Smooth muscle cell (in vitro differentiated cells): ENCODE results near the gene LHX8. TPM values are rescaled to one million over a fixed set of nuclear protein-coding genes. Genes with fewer than 3 reads are reported as not detected.
"Not testable (repeated sequence)": the region's sequence is repeated elsewhere in the genome, so short reads cannot be mapped to it uniquely, and the experiment has no call there.

Experiments
- DNase-seq: peaks from one replicate; lab custom pipeline; 2025; ENCODE audit not compliant: unreplicated experiment; lab: John Stamatoyannopoulos, UW
- H2AFZ ChIP-seq: fragments of 200-600 bp; sonication (generic); 2 replicates; pipeline ENCODE4 v1.6.0; 2016; ENCODE audit warnings: antibody characterized with exemption, low read depth, mild to moderate bottlenecking
- H3F3A ChIP-seq: fragments of 200-600 bp; sonication (generic); 2 replicates; pipeline ENCODE4 v1.6.0; 2017; ENCODE audit warnings: antibody characterized with exemption, low read depth
- H3K27ac ChIP-seq: fragments of 200-600 bp; sonication (generic); 2 replicates; pipeline ENCODE4 v1.5.1; 2016; ENCODE audit warnings: low read depth, mild to moderate bottlenecking
- H3K27me3 ChIP-seq: fragments of 200-600 bp; sonication (generic); 2 replicates; pipeline ENCODE4 v1.6.1; 2016; ENCODE audit warnings: low read depth, mild to moderate bottlenecking
- H3K36me3 ChIP-seq: fragments of 200-600 bp; sonication (generic); 2 replicates; pipeline ENCODE4 v1.5.1; 2016; ENCODE audit warnings: low read depth
- H3K4me1 ChIP-seq: fragments of 200-600 bp; sonication (generic); 2 replicates; pipeline ENCODE4 v1.5.1; 2016; ENCODE audit warnings: low read depth
- H3K4me2 ChIP-seq: fragments of 200-600 bp; sonication (generic); 2 replicates; pipeline ENCODE4 v1.6.0; 2016; ENCODE audit warnings: mild to moderate bottlenecking
- H3K4me3 ChIP-seq: fragments of 200-600 bp; sonication (generic); 2 replicates; pipeline ENCODE4 v1.5.1; 2016; ENCODE audit warnings: mild to moderate bottlenecking
- H3K79me2 ChIP-seq: fragments of 200-600 bp; sonication (generic); 2 replicates; pipeline ENCODE4 v1.6.0; 2016; ENCODE audit warnings: low read depth, mild to moderate bottlenecking
- H3K9ac ChIP-seq: fragments of 200-600 bp; sonication (generic); 2 replicates; pipeline ENCODE4 v1.6.0; 2016; ENCODE audit warnings: low read depth
- H3K9me3 ChIP-seq: fragments of 200-600 bp; sonication (generic); replicated peaks from 2 replicates; pipeline ENCODE4 v1.5.1; 2016; ENCODE audit warnings: low read depth
- H4K20me1 ChIP-seq: fragments of 200-600 bp; sonication (generic); 2 replicates; pipeline ENCODE4 v1.6.0; 2016; ENCODE audit warnings: low read depth
- WGBS: methylation state at CpG from one replicate; pipeline ENCODE4 v1.1.7; 2016; ENCODE audit warnings: low lambda C conversion rate; 5-methylcytosine and 5-hydroxymethylcytosine counted together
- polyA plus RNA-seq: library from polyadenylated mRNA; unstranded; fragments of >200 nt; fragmentation: Nextera tagmentation; extraction: Ambion mirVana; gene quantifications from 2 replicates; pipeline ENCODE4 v1.2.1, GENCODE V29; 2016
- total RNA-seq: library from RNA; depleted of rRNA; stranded (reverse); fragments of >200 nt; gene quantifications from 2 replicates; pipeline ENCODE4 v1.2.3, GENCODE V29; 2014
- TF ChIP-seq, protein P1 (sequence below): fragments of 200-600 bp; sonication (generic); IDR thresholded peaks from 2 replicates; pipeline ENCODE4 v1.5.1; 2017; ENCODE audit warnings: borderline replicate concordance, mild to moderate bottlenecking, antibody characterized with exemption; ENCODE audit not compliant: insufficient read depth, poor library complexity, severe bottlenecking

Gene LHX8
- total and polyA plus RNA-seq, 2 experiments from 2014 or later: not detected

DNA sequence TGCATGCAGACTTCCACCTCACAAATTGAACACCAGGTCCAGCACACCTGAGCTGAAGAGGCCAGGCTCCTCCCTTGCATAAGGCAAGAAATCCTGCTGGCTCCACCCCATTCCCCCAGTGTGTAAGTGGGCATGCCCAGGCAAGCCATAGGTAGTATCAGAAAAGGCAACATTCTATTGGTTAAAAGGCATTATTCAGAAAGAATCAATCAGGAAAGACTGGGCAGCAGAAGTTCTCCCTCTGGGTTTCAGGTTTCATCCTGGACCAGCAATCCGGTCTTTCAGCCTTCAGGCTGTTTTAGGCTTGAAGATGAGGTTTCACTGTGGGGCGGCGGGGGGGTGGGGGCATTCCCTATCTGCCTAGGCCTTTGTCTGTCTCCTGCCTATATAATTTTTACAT is 42.0 kb upstream of the LHX8 start:
- Histone ChIP-seq H2AFZ (peak overlapping the region; percentile 11), H3K27me3 (no peaks in the 10 kb centered on the region), H3K9me3 (no peaks in the 10 kb centered on the region), H3K9ac (no peak overlapping the region), H3F3A (no peaks in the 10 kb centered on the region), H3K79me2 (no peaks in the 10 kb centered on the region), H3K4me1 (no peaks in the 10 kb centered on the region), H3K4me2 (no peak overlapping the region), H3K36me3 (no peaks in the 10 kb centered on the region), H3K4me3 (no peak overlapping the region), H3K27ac (no peak overlapping the region), H4K20me1 (no peaks in the 10 kb centered on the region)
- TF ChIP-seq, protein P1, sequence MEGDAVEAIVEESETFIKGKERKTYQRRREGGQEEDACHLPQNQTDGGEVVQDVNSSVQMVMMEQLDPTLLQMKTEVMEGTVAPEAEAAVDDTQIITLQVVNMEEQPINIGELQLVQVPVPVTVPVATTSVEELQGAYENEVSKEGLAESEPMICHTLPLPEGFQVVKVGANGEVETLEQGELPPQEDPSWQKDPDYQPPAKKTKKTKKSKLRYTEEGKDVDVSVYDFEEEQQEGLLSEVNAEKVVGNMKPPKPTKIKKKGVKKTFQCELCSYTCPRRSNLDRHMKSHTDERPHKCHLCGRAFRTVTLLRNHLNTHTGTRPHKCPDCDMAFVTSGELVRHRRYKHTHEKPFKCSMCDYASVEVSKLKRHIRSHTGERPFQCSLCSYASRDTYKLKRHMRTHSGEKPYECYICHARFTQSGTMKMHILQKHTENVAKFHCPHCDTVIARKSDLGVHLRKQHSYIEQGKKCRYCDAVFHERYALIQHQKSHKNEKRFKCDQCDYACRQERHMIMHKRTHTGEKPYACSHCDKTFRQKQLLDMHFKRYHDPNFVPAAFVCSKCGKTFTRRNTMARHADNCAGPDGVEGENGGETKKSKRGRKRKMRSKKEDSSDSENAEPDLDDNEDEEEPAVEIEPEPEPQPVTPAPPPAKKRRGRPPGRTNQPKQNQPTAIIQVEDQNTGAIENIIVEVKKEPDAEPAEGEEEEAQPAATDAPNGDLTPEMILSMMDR: no peak
- 65% methylated on average over 3 of the region's 3 CpGs for WGBS
- no peak for DNase-seq

- no peaks in the 10 kb centered on the region for H3K79me2 ChIP-seq
- no peaks in the 10 kb centered on the region for H4K20me1 ChIP-seq
- H3K4me3 ChIP-seq: no peak overlapping the region
- no peaks in the 10 kb centered on the region for H3K36me3 ChIP-seq
- H3K27ac ChIP-seq: no peak overlapping the region
- TF ChIP-seq, protein P1: no peak
- no peak overlapping the region for H2AFZ ChIP-seq
- H3F3A ChIP-seq: no peaks in the 10 kb centered on the region
- no peaks in the 10 kb centered on the region for H3K4me1 ChIP-seq
- no peaks in the 10 kb centered on the region for H3K27me3 ChIP-seq
- H3K9me3 ChIP-seq: no peaks in the 10 kb centered on the region
- DNase-seq: no peak
- 52% methylated on average over 1 of the region's 1 CpG for WGBS
- no peak overlapping the region for H3K9ac ChIP-seq
- no peak overlapping the region for H3K4me2 ChIP-seq
These were observed 36.5 kb upstream of the LHX8 start for GRCh38 chr1:75097654-75098053.

DNA sequence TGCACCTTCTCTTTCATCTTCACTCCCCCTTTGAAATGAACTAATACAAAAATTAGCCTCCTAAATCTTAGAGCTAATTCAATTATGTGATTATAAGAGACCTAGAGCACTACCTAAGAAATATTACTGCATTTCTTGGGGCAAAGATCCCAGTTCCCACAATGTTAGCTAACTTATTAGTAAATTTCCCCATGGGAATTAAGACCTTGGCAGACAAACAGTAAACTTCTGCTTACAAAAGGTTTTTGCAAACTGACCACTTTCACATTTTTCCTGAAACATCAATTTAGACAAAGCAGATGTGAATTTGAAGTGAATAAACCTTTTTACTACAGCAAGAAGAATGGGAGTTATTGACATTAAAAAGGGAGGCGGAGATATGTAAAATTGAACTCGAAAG is 34.6 kb upstream of the LHX8 start:
- TF ChIP-seq, protein P1: no peak
- WGBS: 80% methylated on average over 2 of the region's 2 CpGs
- Histone ChIP-seq H3K79me2 (no peaks in the 10 kb centered on the region), H3K9me3 (no peaks in the 10 kb centered on the region), H3K27me3 (no peaks in the 10 kb centered on the region), H4K20me1 (no peaks in the 10 kb centered on the region), H3K27ac (no peak overlapping the region), H3K4me1 (no peaks in the 10 kb centered on the region), H3K36me3 (no peaks in the 10 kb centered on the region), H3F3A (no peaks in the 10 kb centered on the region), H3K4me2 (no peak overlapping the region), H3K4me3 (no peak overlapping the region), H2AFZ (no peak overlapping the region), H3K9ac (no peak overlapping the region)
- no peak for DNase-seq

- Histone ChIP-seq H3K4me2 (no peak overlapping the region), H3K27ac (no peak overlapping the region), H2AFZ (peak overlapping the region; percentile 69), H3K79me2 (no peaks in the 10 kb centered on the region), H3K27me3 (no peaks in the 10 kb centered on the region), H3F3A (no peaks in the 10 kb centered on the region), H3K4me1 (no peaks in the 10 kb centered on the region), H3K9me3 (no peaks in the 10 kb centered on the region), H3K9ac (no peak overlapping the region), H3K36me3 (no peaks in the 10 kb centered on the region), H4K20me1 (no peaks in the 10 kb centered on the region), H3K4me3 (no peak overlapping the region)
- DNase-seq: no peak
- 67% methylated on average over 10 of the region's 10 CpGs for WGBS
- TF ChIP-seq, protein P1: no peak
These were observed 33.6 kb upstream of the LHX8 start for GRCh38 chr1:75100481-75101092.

DNA sequence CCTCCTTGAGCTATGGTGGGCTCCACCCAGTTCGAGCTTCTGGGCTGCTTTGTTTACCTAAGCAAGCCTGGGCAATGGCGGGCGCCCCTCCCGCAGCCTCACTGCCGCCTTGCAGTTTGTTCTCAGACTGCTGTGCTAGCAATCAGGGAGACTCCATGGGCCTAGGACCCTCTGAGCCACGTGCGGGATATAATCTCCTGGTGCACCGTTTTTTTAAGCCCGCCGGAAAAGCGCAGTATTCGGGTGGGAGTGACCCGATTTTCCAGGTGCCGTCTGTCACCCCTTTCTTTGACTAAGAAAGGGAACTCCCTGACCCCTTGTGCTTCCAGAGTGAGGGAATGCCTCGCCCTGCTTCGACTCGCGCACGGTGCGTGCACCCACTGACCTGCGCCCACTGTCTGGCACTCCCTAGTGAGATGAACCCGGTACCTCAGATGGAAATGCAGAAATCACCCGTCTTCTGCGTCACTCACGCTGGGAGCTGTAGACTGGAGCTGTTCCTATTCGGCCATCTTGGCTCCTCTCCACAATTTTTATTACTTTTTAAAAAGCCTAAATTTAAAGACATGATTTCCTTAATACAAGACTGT is 21.7 kb upstream of the LHX8 start:
- not testable (repeated sequence) for H3F3A ChIP-seq, H3K4me1 ChIP-seq, H3K4me3 ChIP-seq, H3K36me3 ChIP-seq, H3K4me2 ChIP-seq, H3K9ac ChIP-seq, DNase-seq, H3K27me3 ChIP-seq, H4K20me1 ChIP-seq, H3K9me3 ChIP-seq, H3K79me2 ChIP-seq, H2AFZ ChIP-seq, H3K27ac ChIP-seq
- 94% methylated on average over 26 of the region's 26 CpGs for WGBS
